GM18520 (cell line): ENCODE measurements around the gene NXN.
"Not testable (repeated sequence)": the region's sequence is repeated elsewhere in the genome, so short reads cannot be mapped to it uniquely, and the experiment has no call there.

ENCODE experiments used
- ATAC-seq: cut with Tn5 transposase; IDR thresholded peaks from one replicate; pipeline ENCODE4 v1.9.1; 2021; ENCODE audit not compliant: unreplicated experiment

Gene NXN

GRCh38 chr17:804541-805435, 174.8 kb downstream of the NXN start:
- no peak for ATAC-seq

DNA sequence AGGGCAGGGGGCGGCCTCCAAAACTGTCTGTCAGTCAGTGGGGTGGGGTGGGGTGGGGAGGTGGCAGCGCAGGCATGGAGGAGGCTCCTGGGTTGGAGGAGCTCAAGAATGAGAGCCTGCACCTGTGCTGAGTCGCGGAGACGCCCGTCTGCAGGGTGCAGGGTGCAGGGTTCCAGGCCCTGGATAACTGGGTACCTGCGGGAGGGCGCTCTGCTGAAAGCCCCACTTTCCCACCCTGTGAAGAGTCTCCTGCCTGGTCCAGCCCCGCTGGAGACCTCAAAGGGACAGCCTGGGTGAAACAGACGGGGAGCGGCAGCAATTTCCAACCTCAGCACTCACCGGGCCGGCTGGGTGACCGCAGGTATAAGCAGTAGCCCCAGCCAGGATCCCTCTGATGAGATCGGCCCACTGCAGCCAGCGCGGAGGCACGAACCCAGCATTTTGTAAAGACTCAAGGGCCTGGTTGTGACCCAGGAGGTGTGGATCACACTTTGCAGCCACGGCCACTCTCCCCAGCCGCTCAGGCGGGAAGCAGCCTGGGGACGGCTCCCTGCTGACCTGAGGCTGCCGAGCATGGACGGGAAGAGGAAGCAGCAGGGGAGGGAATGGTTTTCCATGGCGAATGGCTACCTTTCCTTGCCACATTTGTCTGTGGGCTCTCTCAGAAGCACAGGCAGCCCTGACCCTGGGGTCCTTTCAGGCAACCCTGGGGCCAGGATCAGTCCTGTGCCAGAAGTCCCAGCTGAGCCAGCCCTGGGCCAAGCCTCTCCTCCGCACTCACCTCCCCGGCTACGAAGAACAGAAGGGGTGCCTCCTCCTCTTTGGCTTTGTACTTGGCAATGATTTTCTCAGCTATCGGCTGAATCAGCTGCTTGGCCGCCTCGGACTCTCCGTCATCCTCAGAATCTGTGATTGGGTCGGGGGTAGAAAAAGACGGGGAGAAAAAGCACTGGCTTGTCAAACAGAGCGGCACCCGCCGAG, 176.4 kb downstream of the NXN start:
- no peak for ATAC-seq

GRCh38 chr17:802481-802880, 177.1 kb downstream of the NXN start:
- no peak for ATAC-seq

DNA sequence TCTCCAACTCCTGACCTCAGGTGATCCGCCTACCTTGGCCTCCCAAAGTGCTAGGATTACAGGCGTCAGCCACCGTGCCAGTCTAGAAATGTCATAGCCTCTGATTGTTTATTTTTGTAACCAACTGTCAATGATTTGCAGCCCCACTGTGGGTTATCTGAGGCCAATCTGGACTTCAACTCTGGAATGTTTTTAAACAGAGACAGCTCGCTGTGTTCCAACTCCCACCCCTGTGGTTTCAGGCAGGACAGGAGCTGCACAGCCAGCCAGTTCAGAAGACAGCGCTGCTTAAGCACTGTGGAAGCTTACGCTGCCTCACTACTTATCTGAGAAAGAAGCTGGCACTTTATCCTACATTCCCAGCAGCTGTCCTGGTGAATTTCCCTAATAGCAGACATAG, 177.9 kb downstream of the NXN start:
- no peak for ATAC-seq

DNA sequence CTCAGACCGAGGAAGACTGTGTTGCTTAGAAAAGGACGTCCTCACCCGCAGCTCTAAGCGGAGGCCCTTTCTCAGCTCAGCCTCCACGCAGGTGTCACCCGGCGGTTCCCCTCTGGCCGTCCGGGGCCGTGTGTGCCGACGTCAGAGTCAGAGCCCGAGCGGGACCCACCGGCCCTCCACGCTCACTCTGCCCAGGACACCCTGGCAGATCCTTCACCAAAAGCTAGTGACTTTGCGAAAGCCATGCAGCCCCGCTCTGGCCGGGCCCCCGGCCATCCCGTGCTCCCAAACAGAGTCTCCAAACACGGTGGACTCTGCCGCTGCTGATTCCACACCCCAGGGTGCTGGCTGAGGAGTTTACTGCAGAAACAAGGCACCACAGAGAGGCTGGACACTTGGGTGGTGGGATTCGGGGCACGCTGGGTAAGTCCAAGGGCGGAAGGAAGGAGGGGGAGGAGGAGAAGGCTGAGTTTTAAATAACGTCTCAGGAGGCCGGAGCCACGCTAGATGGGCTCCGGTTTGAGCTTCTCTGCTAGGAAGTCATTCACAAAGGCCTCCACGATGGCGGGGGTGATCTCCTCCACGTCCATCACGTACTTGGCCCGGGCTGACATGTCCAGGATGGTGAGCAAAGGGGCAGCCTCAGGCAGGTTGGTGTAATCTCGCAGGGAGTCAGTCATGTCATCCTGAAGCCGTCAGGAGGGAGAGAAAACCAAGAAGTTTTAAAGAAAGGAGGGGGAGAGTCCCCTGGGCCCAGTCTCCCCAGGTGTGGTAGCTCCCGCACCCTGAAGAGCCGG, 178.9 kb downstream of the NXN start:
- ATAC-seq, result no peak

DNA sequence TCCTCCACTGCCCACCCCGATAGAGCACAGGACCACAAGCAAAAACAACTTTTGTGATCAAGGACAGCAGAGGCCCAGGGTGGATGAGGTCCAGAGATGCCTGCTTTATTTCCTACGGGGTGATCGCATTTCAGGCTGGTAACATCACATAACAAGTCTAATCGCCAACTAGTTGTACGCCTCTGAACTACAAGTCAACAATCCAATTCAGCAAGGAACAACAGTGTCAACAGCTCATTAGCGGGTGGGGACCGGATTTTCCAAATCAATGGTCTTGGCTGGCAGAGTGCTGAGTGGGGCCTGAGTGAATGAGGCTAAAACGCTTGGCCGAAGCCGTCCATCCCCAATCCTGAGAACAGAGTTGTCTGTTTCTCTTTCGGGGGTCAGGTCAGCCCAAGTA, 180.3 kb downstream of the NXN start:
- ATAC-seq, result no peak

GRCh38 chr17:798246-798645, 181.3 kb downstream of the NXN start:
- ATAC-seq, result no peak

DNA sequence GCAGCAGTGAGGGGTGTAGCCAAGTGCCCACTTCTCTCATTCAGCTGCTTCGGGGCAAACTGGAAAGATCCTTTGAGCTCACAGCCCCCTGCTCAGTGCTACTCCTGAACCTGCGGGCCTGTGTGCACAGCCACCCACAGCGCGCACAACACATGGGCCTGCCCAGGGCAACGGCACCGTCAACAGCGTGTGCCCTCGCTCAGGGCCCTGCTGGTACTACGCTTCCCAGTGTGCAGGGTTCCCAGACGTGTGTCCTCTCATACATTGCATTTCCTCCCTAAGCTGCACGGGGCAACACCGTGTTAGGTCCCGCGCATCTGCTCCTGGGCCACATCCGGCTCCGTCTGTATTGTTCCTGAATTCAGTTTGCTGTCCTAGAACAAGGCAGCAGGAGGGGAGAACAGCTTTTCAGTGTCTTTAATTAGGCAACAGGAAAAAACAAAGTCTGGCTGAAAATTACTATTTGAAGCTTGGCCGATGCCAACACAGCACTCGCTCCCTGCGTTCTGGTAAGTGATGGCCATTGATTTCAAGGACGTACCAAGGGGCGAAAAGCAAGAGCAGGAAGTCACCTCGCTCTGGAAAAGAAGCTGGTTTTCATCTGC, 182.2 kb downstream of the NXN start:
- ATAC-seq, result no peak

GRCh38 chr17:796609-797008, 183.0 kb downstream of the NXN start:
- ATAC-seq, result no peak

GRCh38 chr17:795721-796120, 183.9 kb downstream of the NXN start:
- ATAC-seq, result no peak

- no peak for ATAC-seq
Observed at GRCh38 chr17:795276-795675, 184.3 kb downstream of the NXN start.

GRCh38 chr17:794876-795275, 184.7 kb downstream of the NXN start:
- no peak for ATAC-seq

- no peak for ATAC-seq
Observed at GRCh38 chr17:792277-792676, 187.3 kb downstream of the NXN start.

GRCh38 chr17:791829-792228, 187.7 kb downstream of the NXN start:
- no peak for ATAC-seq

DNA sequence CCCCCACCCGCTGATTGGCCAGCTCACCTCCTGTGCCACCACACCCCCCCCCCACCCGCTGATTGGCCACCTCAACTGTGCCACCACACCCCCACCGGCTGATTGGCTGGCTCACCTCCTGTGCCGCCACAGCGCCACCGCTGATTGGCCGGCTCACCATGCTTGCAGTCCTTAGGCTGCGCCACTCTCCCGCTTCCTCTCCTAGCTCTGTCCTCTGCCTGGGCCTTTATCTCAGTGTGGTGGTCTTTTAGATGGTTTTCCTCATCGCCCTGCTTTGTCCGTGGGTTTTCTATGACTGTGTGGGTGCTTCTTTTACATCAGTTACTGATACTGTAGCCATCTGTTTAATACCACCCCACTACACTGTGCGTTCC, 188.7 kb downstream of the NXN start:
- not testable (repeated sequence) for ATAC-seq

GRCh38 chr17:789931-790873, 189.4 kb downstream of the NXN start:
- ATAC-seq, result not testable (repeated sequence)

DNA sequence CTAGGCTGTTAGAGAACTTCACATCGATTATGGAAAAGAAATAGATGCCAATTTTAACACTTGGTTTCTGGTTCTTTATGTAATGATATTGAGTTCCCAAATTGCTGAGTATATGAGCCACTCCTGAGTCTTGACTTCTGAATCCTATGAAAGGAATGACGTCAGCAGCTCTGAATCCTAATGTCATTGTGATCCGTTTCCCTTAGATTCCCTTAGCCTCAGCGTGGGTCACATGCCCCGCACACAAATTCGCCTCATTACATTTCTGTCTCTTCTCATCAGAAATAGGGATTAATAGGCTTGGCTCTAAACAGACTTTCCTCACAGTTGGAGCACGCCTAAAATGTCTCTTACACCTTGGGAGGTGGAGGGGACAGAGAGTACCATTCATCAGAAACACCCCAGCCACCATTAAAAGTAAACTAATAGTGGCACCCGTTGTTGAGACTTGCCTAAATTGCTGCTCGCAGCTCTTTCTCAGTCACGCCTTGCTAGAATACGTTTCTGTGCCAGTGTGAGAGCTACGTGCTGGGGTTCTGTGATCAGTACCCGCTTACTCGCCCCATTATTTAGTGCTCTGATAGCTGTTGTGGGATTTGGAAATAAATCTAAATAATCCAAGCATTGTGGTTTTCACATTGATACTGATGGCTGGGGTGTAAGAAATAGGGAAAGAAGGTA, 190.3 kb downstream of the NXN start:
- no peak for ATAC-seq

GRCh38 chr17:788551-788950, 191.0 kb downstream of the NXN start:
- no peak for ATAC-seq

DNA sequence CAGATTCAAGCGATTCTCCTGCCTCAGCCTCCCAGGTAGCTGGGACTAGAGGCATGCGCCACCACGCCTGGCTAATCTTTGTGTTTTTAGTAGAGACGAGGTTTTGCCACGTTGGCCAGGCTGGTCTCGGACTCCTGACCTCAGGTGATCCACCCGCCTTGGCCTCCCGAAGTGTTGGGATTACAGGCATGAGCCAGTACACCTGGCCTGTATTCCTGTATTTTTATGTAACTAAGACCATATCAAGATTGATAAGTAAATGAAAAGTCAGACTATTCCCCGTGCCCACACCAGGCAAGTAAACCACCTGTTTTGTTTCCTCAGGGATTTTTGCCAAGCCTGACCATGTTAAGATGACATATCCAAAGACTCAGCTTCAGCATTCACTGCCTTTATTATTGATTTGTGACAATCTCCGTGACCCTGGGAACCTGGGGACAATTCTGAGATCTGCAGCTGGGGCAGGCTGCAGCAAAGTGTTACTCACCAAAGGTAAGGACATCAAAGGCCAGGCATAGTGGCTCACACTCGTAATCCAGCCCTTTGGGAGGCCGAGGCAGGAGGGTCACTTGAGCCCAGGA, 191.8 kb downstream of the NXN start:
- no peak for ATAC-seq
